ENCODE data around the gene EFNA3. TPM values are rescaled to one million over a fixed set of nuclear protein-coding genes. Genes with fewer than 3 reads are reported as not detected.

EFNA3 gene
- total and polyA plus RNA-seq, 9 of the 15 experiments (the other 6 are each of a cell fraction or from before 2014, with no cell fraction given): 0.59 to 7.9 (median 4.7) TPM

- TF ChIP-seq ARID1B (IDR thresholded peaks at IDR 0.05): peak; percentile 36; the same call in 1 of the 2 replicates
- TF ChIP-seq DPF2 (IDR thresholded peaks at IDR 0.05): peak; percentile 38; the same call in 1 of the 2 replicates
- TF ChIP-seq RAD21 (CRISPR knock-in tag; conservative IDR thresholded peaks at IDR 0.05 in 1 of 2, IDR thresholded peaks at IDR 0.05 in 1 of 2): peak in 1 of 2 experiments; percentile 60
- TF ChIP-seq ARID4B (CRISPR knock-in tag; IDR thresholded peaks at IDR 0.05): peak; percentile 88
- no peak for TF ChIP-seq IRF9 (tag; IDR thresholded peaks at IDR 0.05)
- TF ChIP-seq THAP7 (CRISPR knock-in tag; IDR thresholded peaks at IDR 0.05): no peak
- no peak for TF ChIP-seq SIX5 (IDR thresholded peaks at IDR 0.05; ENCODE audit: borderline replicate concordance in 1 of 2, insufficient read depth in 1 of 2, low read depth in 1 of 2, low read length in 2 of 2)
- TF ChIP-seq C11orf30 (IDR thresholded peaks at IDR 0.05; ENCODE audit: low read depth): no peak
- no peak for TF ChIP-seq ZFP30 (CRISPR knock-in tag; IDR thresholded peaks at IDR 0.05; ENCODE audit: borderline replicate concordance)
- TF ChIP-seq DMBX1 (CRISPR knock-in tag; IDR thresholded peaks at IDR 0.05; ENCODE audit: borderline replicate concordance): 0 out of 2 replicates have a peak, but pooled peaks have one; percentile 2
- 0 out of 2 replicates have a peak, but pooled peaks have one; percentile 7 for TF ChIP-seq ZC3H4 (CRISPR knock-in tag; IDR thresholded peaks at IDR 0.05; ENCODE audit: borderline replicate concordance)
- TF ChIP-seq JUN (IDR thresholded peaks at IDR 0.05; ENCODE audit: borderline replicate concordance, low read depth, low read length): no peak
- peak; percentile 75; the same call in 1 of the 2 replicates for TF ChIP-seq JUN (CRISPR knock-in tag; IDR thresholded peaks at IDR 0.05; ENCODE audit: borderline replicate concordance)
- no peak for TF ChIP-seq PHF21A (IDR thresholded peaks at IDR 0.05; ENCODE audit: borderline replicate concordance, low read depth)
- TF ChIP-seq ZNF12 (CRISPR knock-in tag; IDR thresholded peaks at IDR 0.05): 0 out of 2 replicates have a peak, but pooled peaks have one; percentile 51
- TF ChIP-seq NCOA6 (IDR thresholded peaks at IDR 0.05): no peak
- peak; percentile 26; the same call in 1 of the 2 replicates for TF ChIP-seq MTA1 (IDR thresholded peaks at IDR 0.05; ENCODE audit: borderline replicate concordance)
- no peak for TF ChIP-seq ZZZ3 (IDR thresholded peaks at IDR 0.05)
- TF ChIP-seq LCOR (CRISPR knock-in tag; IDR thresholded peaks at IDR 0.05): 0 out of 2 replicates have a peak, but pooled peaks have one; percentile 45
- TF ChIP-seq ARID2 (IDR thresholded peaks at IDR 0.05): peak; percentile 84; the same call in 1 of the 2 replicates
Observed at GRCh38 chr1:155050560-155051341, 27.9 kb upstream of the EFNA3 start, which contains the start of gene ADAM15 (continued).
